Keratinocyte (primary cell): ENCODE results near the gene FBXL17. TPM values are rescaled to one million over a fixed set of nuclear protein-coding genes. Genes with fewer than 3 reads are reported as not detected.
"Not testable (repeated sequence)": the region's sequence is repeated elsewhere in the genome, so short reads cannot be mapped to it uniquely, and the experiment has no call there.

Source experiments
- DNase-seq: peaks from one replicate; pipeline ENCODE4 v3.0.0-alpha.2; 2011; ENCODE audit warnings: low read depth, missing footprints, low spot score
- FAIRE-seq: peaks from 2 replicates; lab custom pipeline; 2011; peaks lifted over from hg19 to GRCh38; lab: Jason Lieb, UNC
- H2AFZ ChIP-seq: 2 replicates; pipeline ENCODE4 v1.6.0; 2012; ENCODE audit warnings: low read length, control low read depth, inconsistent platforms; ENCODE audit not compliant: control insufficient read depth
- H3K27ac ChIP-seq: 2 replicates; pipeline ENCODE4 v1.5.1; 2011; ENCODE audit warnings: low read length; ENCODE audit not compliant: control insufficient read depth, insufficient read depth
- H3K27me3 ChIP-seq: 3 replicates; pipeline ENCODE4 v1.6.0; 2011; ENCODE audit warnings: low read length; ENCODE audit not compliant: control insufficient read depth, insufficient read depth; ENCODE audit errors: extremely low read depth
- H3K36me3 ChIP-seq, 2 experiments: 2 replicates in 1 of 2; 3 replicates in 1 of 2; pipeline ENCODE4 v1.5.1; 2011; ENCODE audit warnings: low read length in 2 of 2, mild to moderate bottlenecking in 1 of 2; ENCODE audit not compliant: control insufficient read depth in 2 of 2, insufficient read depth in 2 of 2; ENCODE audit errors: extremely low read depth in 1 of 2
- H3K4me1 ChIP-seq: 3 replicates; pipeline ENCODE4 v1.5.1; 2011; ENCODE audit warnings: low read length; ENCODE audit not compliant: control insufficient read depth, insufficient read depth; ENCODE audit errors: extremely low read depth
- H3K4me2 ChIP-seq: 3 replicates; pipeline ENCODE4 v1.6.0; 2011; ENCODE audit warnings: low read depth, low read length; ENCODE audit not compliant: control insufficient read depth, insufficient read depth; ENCODE audit errors: extremely low read depth
- H3K4me3 ChIP-seq, 3 experiments: fragments of 200-600 bp in 1 of 3; sonication (generic) in 1 of 3; 2 replicates in 2 of 3; 3 replicates in 1 of 3; pipeline ENCODE4 v1.5.1; 2011 to 2016; ENCODE audit warnings: low read length in 3 of 3, mild to moderate bottlenecking in 3 of 3, control low read depth in 2 of 3, inconsistent platforms in 1 of 3, low read depth in 1 of 3, mixed read lengths in 1 of 3, mixed run types in 1 of 3, moderate library complexity in 1 of 3; ENCODE audit not compliant: control insufficient read depth in 2 of 3, insufficient read depth in 2 of 3; ENCODE audit errors: extremely low read depth in 1 of 3
- H3K79me2 ChIP-seq: 2 replicates; pipeline ENCODE4 v1.6.0; 2012; ENCODE audit warnings: low read length; ENCODE audit not compliant: control insufficient read depth, insufficient read depth
- H3K9ac ChIP-seq: 3 replicates; pipeline ENCODE4 v1.6.0; 2011; ENCODE audit warnings: low read length; ENCODE audit not compliant: control insufficient read depth, insufficient read depth; ENCODE audit errors: extremely low read depth
- H3K9me1 ChIP-seq: 3 replicates; pipeline ENCODE4 v1.6.0; 2011; ENCODE audit warnings: low read length; ENCODE audit not compliant: control insufficient read depth, insufficient read depth; ENCODE audit errors: extremely low read depth
- H3K9me3 ChIP-seq: 2 replicates; pipeline ENCODE4 v1.5.1; 2012; ENCODE audit warnings: low read depth, low read length; ENCODE audit not compliant: control insufficient read depth
- H4K20me1 ChIP-seq: 3 replicates; pipeline ENCODE4 v1.6.0; 2011; ENCODE audit warnings: low read length; ENCODE audit not compliant: control insufficient read depth, insufficient read depth; ENCODE audit errors: extremely low read depth
- EZH2 ChIP-seq: IDR thresholded peaks from one replicate; pipeline ENCODE4 v1.6.1; 2012; ENCODE audit warnings: inconsistent platforms, mild to moderate bottlenecking, low read length, moderate library complexity
- dilution Hi-C: fragments of 300-500 bp; cut with MboI; formaldehyde crosslinking; loops from one replicate; pipeline ENCODE4 v1.7.0; 2020; ENCODE audit warnings: low sequenced_read_pairs; ENCODE audit not compliant: extremely low pct_ligation_motif_present
- polyA plus RNA-seq, 5 experiments: library from polyadenylated mRNA; depleted of rRNA in 3 of 5; stranded (reverse) in 3 of 5; stranded (forward) in 1 of 5; unstranded in 1 of 5; fragments of >200 nt; gene quantifications; 1 replicate in 1 of 5; 2 replicates in 3 of 5; 3 replicates in 1 of 5; pipeline versions ENCODE4 v1.2.1 to v1.2.3, GENCODE V29; 2011 to 2012; ENCODE audit warnings: missing spikeins in 2 of 5, low read depth in 1 of 5, low replicate concordance in 1 of 5
- TF ChIP-seq, protein P1 (sequence below), 3 experiments: IDR thresholded peaks in 1 of 3; conservative IDR thresholded peaks in 1 of 3; optimal IDR thresholded peaks in 1 of 3; 2 replicates in 2 of 3; 3 replicates in 1 of 3; pipeline versions ENCODE3 to v1.5.1; 2011; ENCODE audit warnings: low read length in 3 of 3, mild to moderate bottlenecking in 3 of 3, moderate library complexity in 2 of 3, control low read depth in 1 of 3, inconsistent platforms in 1 of 3; ENCODE audit not compliant: insufficient read depth in 2 of 3; ENCODE audit errors: extremely low read depth in 1 of 3

Gene FBXL17
- polyA plus RNA-seq, 1 donor (not counting 4 experiments of a cell fraction or from before 2014, with no cell fraction given), result 5.7 TPM

DNA sequence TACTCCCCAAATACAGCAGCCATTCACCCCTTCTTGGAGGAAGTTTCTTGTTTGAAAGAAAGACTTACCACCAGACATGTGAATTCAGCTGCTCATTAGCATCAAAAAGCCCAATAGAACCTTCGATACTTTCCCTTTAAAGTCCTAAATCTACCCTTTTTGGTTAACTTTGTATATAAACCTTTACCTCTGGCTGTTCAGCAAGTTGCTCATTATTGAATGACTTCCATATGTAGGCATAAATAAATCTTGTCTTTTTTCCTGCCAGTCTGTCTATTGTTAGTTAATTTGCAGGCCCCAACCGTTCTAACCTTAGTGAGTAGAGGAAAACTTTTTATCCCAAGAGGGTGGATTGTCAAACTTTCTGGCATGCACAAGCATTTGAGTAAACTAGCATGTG lies 27.9 kb upstream of the FBXL17 start:
- FAIRE-seq, result no peak
- H3K4me1 ChIP-seq, result no peaks in the 10 kb centered on the region
- no peaks in the 10 kb centered on the region for H3K9me1 ChIP-seq
- no peaks in the 10 kb centered on the region for H3K36me3 ChIP-seq
- H3K4me3 ChIP-seq, result no peak overlapping the region
- dilution Hi-C loops, result no loop called here
- no peak overlapping the region for H3K27ac ChIP-seq
- no peaks in the 10 kb centered on the region for H4K20me1 ChIP-seq
- no peak for TF ChIP-seq EZH2
- TF ChIP-seq, protein P1, sequence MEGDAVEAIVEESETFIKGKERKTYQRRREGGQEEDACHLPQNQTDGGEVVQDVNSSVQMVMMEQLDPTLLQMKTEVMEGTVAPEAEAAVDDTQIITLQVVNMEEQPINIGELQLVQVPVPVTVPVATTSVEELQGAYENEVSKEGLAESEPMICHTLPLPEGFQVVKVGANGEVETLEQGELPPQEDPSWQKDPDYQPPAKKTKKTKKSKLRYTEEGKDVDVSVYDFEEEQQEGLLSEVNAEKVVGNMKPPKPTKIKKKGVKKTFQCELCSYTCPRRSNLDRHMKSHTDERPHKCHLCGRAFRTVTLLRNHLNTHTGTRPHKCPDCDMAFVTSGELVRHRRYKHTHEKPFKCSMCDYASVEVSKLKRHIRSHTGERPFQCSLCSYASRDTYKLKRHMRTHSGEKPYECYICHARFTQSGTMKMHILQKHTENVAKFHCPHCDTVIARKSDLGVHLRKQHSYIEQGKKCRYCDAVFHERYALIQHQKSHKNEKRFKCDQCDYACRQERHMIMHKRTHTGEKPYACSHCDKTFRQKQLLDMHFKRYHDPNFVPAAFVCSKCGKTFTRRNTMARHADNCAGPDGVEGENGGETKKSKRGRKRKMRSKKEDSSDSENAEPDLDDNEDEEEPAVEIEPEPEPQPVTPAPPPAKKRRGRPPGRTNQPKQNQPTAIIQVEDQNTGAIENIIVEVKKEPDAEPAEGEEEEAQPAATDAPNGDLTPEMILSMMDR (optimal IDR thresholded peaks at IDR 0.05 in 1 of 3, IDR thresholded peaks at IDR 0.05 in 1 of 3, conservative IDR thresholded peaks at IDR 0.05 in 1 of 3; ENCODE audit: extremely low read depth in 1 of 3, insufficient read depth in 2 of 3, low read length in 3 of 3), result no peak
- no peak overlapping the region for H3K4me2 ChIP-seq
- no peaks in the 10 kb centered on the region for H3K9me3 ChIP-seq
- DNase-seq, result no peak
- no peak overlapping the region for H3K9ac ChIP-seq
- no peak overlapping the region for H2AFZ ChIP-seq
- no peaks in the 10 kb centered on the region for H3K79me2 ChIP-seq
- no peaks in the 10 kb centered on the region for H3K27me3 ChIP-seq

DNA sequence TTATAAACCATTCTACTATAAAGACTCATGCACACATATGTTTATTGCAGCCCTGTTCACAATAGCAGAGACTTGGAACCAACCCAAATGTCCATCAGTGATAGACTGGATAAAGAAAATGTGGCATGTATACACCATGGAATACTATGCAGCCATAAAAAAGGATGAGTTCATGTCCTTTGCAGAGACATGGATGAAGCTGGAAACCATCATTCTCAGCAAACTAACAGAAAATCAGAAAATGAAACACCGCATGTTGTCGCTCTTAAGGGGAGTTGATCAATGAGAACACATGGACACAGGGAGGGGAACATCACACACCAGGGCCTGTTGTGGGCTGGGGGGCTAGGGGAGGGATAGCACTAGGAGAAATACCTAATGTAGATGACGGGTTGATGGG lies 23.3 kb upstream of the FBXL17 start:
- H3K4me2 ChIP-seq, H3K79me2 ChIP-seq, H3K9me3 ChIP-seq, H3K36me3 ChIP-seq, DNase-seq, H2AFZ ChIP-seq, H3K27ac ChIP-seq, H3K9me1 ChIP-seq, dilution Hi-C loops, H3K4me3 ChIP-seq, H3K9ac ChIP-seq, FAIRE-seq, H4K20me1 ChIP-seq, H3K4me1 ChIP-seq, H3K27me3 ChIP-seq: not testable (repeated sequence)

DNA sequence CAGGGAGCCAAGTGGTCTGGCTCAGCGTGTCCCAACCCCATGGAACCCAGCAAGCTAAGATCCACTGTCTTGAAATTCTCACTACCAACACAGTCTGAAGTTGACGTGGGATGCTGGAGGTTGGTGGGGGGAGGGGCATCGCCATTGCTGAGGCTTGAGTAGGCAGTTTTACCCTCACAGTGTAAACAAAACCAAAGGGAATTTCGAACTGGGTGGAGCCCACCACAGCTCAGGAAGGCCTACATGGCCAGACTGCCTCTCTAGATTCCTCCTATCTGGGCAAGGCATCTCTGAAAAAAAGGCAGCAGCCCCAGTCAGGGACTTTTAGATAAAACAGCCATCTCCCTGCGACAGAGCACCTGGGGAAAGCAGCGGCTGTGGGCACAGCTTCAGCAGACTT lies 17.1 kb upstream of the FBXL17 start:
- no peak overlapping the region for H2AFZ ChIP-seq
- no peak overlapping the region for H3K4me3 ChIP-seq
- no peak overlapping the region for H3K4me2 ChIP-seq
- H3K4me1 ChIP-seq, result no peaks in the 10 kb centered on the region
- H3K27ac ChIP-seq, result no peak overlapping the region
- no peak for DNase-seq
- no peak overlapping the region for H3K9ac ChIP-seq
- H3K27me3 ChIP-seq, result no peaks in the 10 kb centered on the region
- H3K36me3 ChIP-seq, result no peaks in the 10 kb centered on the region
- FAIRE-seq, result no peak
- dilution Hi-C loops, result no loop called here
- no peaks in the 10 kb centered on the region for H3K9me3 ChIP-seq
- H3K9me1 ChIP-seq, result no peaks in the 10 kb centered on the region
- H4K20me1 ChIP-seq, result no peaks in the 10 kb centered on the region
- no peaks in the 10 kb centered on the region for H3K79me2 ChIP-seq
- no peak for TF ChIP-seq EZH2
- TF ChIP-seq, protein P1 (optimal IDR thresholded peaks at IDR 0.05 in 1 of 3, IDR thresholded peaks at IDR 0.05 in 1 of 3, conservative IDR thresholded peaks at IDR 0.05 in 1 of 3; ENCODE audit: extremely low read depth in 1 of 3, insufficient read depth in 2 of 3, low read length in 3 of 3), result no peak

DNA sequence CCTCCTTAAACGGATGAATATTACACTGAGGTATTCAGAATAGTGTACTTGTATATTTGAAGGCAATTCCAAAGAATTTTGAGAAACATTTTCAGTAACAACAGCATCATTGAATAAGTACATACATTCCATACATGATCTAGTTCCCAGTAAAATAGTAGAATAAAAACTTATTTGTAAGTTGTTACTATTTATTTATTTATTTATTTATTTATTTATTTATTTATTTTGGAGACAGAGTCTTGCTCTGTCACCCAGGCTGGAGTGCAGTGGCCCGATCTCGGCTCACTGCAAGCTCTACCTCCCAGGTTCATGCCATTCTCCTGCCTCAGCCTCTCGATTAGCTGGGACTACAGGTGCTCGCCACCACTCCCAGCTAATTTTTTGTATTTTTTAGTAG lies 14.9 kb upstream of the FBXL17 start:
- H3K4me3 ChIP-seq, H3K9ac ChIP-seq, dilution Hi-C loops, FAIRE-seq, H3K36me3 ChIP-seq, DNase-seq, H3K4me2 ChIP-seq, H4K20me1 ChIP-seq, H2AFZ ChIP-seq, H3K4me1 ChIP-seq, H3K9me1 ChIP-seq, H3K79me2 ChIP-seq, H3K9me3 ChIP-seq, H3K27ac ChIP-seq, H3K27me3 ChIP-seq: not testable (repeated sequence)
